Measurements from ENCODE around the gene PARD3B. TPM values are rescaled to one million over a fixed set of nuclear protein-coding genes. Genes with fewer than 3 reads are reported as not detected.

PARD3B gene
- total RNA-seq, 2 donors from 2014 or later: 14.7 to 25.0 TPM

GRCh38 chr2:204913854-204914464 lies 368.7 kb downstream of the PARD3B start:
- no peak for DNase-seq (ENCODE audit: low spot score)
- 94% methylated on average over 8 of the region's 8 CpGs for WGBS
- H3K27ac ChIP-seq: no peak overlapping the region
- no peaks in the 10 kb centered on the region for H3K9me3 ChIP-seq
- no peak overlapping the region for H3K4me3 ChIP-seq
- no peaks in the 10 kb centered on the region for H3K36me3 ChIP-seq
- TF ChIP-seq POLR2AphosphoS5 (IDR thresholded peaks at IDR 0.05) (no peak), POLR2A (IDR thresholded peaks at IDR 0.05) (no peak), CTCF (IDR thresholded peaks at IDR 0.05) (no peak)
- intact Hi-C loops (cut with DNase I): no loop called here
- H3K4me1 ChIP-seq (replicated peaks): no peaks in the 10 kb centered on the region
- no peaks in the 10 kb centered on the region for H3K27me3 ChIP-seq (replicated peaks; ENCODE audit: insufficient read depth)

DNA sequence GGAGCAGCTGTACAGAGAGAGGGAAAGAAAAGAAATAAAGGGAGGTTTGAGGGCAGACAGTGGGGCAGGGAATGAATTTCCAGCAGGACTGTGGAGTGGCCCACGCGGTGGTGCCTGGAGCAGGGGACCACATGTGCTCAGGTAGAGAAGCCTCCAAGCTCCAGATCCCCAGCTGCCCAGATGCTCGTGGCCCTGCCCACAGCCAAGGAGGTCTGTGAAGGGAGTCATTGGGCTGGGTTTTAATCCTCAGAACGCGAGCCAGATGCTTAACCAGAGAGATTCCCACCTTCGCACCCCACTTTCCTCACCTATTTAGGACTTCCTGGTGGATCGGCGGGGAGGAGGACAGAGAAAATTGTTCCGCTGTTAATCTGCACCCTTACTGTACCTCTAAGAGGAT lies 369.4 kb downstream of the PARD3B start:
- intact Hi-C loops (cut with DNase I): no loop called here

DNA sequence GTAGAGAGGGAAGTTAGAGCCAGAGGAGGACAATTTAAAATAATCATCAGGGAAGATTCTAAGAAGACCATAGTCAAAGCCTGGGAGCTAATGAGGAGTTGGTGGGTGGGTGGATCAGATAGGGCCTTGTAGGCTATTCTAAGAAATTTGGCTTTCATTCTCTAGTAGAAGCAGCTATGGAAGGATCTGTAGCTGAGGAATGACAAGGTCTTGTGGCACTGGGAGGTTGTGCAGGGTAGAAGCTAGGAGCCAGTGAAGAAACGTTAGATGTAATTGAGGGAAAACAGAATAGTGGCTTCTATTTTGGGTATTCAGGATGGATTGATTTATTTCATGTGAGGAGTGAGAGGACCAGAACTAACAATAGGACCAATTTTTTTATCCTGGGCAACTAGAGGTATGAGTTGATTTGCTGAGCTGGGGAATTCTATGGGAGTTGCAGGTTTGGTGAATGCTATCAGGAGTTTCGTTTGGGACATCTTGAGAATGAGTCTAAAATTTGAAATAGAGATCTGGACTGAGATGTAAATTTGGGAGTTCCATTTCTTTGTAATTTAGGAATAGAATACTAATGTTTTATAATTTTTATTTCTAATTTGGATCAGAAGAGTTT lies 371.9 kb downstream of the PARD3B start:
- H3K4me3 ChIP-seq: no peak overlapping the region
- 93% methylated on average over 2 of the region's 2 CpGs for WGBS
- intact Hi-C loops (cut with DNase I): no loop called here
- DNase-seq (ENCODE audit: low spot score): no peak
- no peaks in the 10 kb centered on the region for H3K9me3 ChIP-seq
- H3K36me3 ChIP-seq: no peaks in the 10 kb centered on the region
- no peaks in the 10 kb centered on the region for H3K4me1 ChIP-seq (replicated peaks)
- no peaks in the 10 kb centered on the region for H3K27me3 ChIP-seq (replicated peaks; ENCODE audit: insufficient read depth)
- H3K27ac ChIP-seq: no peak overlapping the region
- TF ChIP-seq CTCF (IDR thresholded peaks at IDR 0.05) (no peak), POLR2A (IDR thresholded peaks at IDR 0.05) (no peak), POLR2AphosphoS5 (IDR thresholded peaks at IDR 0.05) (no peak)

More for the DNA sequence above, 369.4 kb downstream of the PARD3B start:
- H3K4me3 ChIP-seq: no peak overlapping the region
- DNase-seq (ENCODE audit: low spot score): no peak
- H3K27ac ChIP-seq: no peak overlapping the region
- no peaks in the 10 kb centered on the region for H3K36me3 ChIP-seq
- WGBS: 97% methylated on average over 9 of the region's 9 CpGs
- no peaks in the 10 kb centered on the region for H3K9me3 ChIP-seq
- TF ChIP-seq POLR2A (IDR thresholded peaks at IDR 0.05) (no peak), CTCF (IDR thresholded peaks at IDR 0.05) (no peak), POLR2AphosphoS5 (IDR thresholded peaks at IDR 0.05) (no peak)
- H3K4me1 ChIP-seq (replicated peaks): no peaks in the 10 kb centered on the region
- H3K27me3 ChIP-seq (replicated peaks; ENCODE audit: insufficient read depth): no peaks in the 10 kb centered on the region

DNA sequence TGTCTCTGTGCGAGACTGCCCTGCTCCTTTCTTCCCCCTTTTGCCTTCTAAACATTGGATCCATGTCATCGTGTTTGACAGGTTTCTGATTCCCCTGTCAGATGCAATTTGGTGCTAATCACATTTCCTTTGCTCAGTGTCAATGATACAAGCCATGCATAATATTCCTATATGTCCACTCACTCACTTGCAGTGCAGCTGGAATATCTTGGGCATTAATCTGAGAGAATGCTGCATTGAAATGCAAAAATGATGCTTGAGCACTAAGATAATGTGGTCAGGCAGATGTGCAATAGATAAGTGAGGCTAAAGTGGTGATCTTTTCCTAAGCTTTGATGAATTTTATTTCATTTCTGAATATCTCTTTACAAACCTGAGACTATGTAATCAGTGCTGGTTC lies 375.5 kb downstream of the PARD3B start:
- Histone ChIP-seq H3K27ac (no peak overlapping the region), H3K4me3 (no peak overlapping the region), H3K4me1 (replicated peaks) (no peaks in the 10 kb centered on the region), H3K36me3 (no peaks in the 10 kb centered on the region), H3K9me3 (no peaks in the 10 kb centered on the region), H3K27me3 (replicated peaks; ENCODE audit: insufficient read depth) (no peaks in the 10 kb centered on the region)
- TF ChIP-seq POLR2A (IDR thresholded peaks at IDR 0.05) (no peak), POLR2AphosphoS5 (IDR thresholded peaks at IDR 0.05) (no peak), CTCF (IDR thresholded peaks at IDR 0.05) (no peak)
- WGBS: 92% methylated on average over 2 of the region's 2 CpGs
- DNase-seq (ENCODE audit: low spot score): no peak
- intact Hi-C loops (cut with DNase I): no loop called here

- no peak overlapping the region for H3K27ac ChIP-seq
- intact Hi-C loops (cut with DNase I): no loop called here
- H3K4me1 ChIP-seq (replicated peaks): no peaks in the 10 kb centered on the region
- H3K4me3 ChIP-seq: no peak overlapping the region
- DNase-seq (ENCODE audit: low spot score): no peak
- no peaks in the 10 kb centered on the region for H3K36me3 ChIP-seq
- H3K27me3 ChIP-seq (replicated peaks; ENCODE audit: insufficient read depth): no peaks in the 10 kb centered on the region
- H3K9me3 ChIP-seq: no peaks in the 10 kb centered on the region
- TF ChIP-seq CTCF (IDR thresholded peaks at IDR 0.05) (no peak), POLR2A (IDR thresholded peaks at IDR 0.05) (no peak), POLR2AphosphoS5 (IDR thresholded peaks at IDR 0.05) (no peak)
Measured at GRCh38 chr2:204923957-204924356, 378.7 kb downstream of the PARD3B start.

Data from prostate gland (tissue), 2 donors.